HG03520 (cell line): ENCODE results near the gene MECP2.

Experiments used
- ATAC-seq: cut with Tn5 transposase; IDR thresholded peaks from one replicate; pipeline ENCODE4 v1.9.1; 2021; ENCODE audit warnings: mild to moderate bottlenecking, moderate library complexity; ENCODE audit not compliant: unreplicated experiment

MECP2 gene

GRCh38 chrX:154038656-154039055 is 58.9 kb downstream of the MECP2 start:
- no peak for ATAC-seq

- ATAC-seq = no peak
Measured at GRCh38 chrX:154037754-154038153, 59.8 kb downstream of the MECP2 start.

GRCh38 chrX:154036513-154036912 is 61.0 kb downstream of the MECP2 start:
- ATAC-seq = no peak

- ATAC-seq = no peak
Measured at GRCh38 chrX:154033848-154034247, 63.7 kb downstream of the MECP2 start.

GRCh38 chrX:154032653-154033052 is 64.9 kb downstream of the MECP2 start:
- ATAC-seq = no peak

GRCh38 chrX:154032160-154032559 is 65.4 kb downstream of the MECP2 start:
- no peak for ATAC-seq

- ATAC-seq = no peak
Measured at GRCh38 chrX:154030715-154031305, 66.7 kb downstream of the MECP2 start.

- no peak for ATAC-seq
Measured at GRCh38 chrX:154030266-154030665, 67.3 kb downstream of the MECP2 start.

- ATAC-seq = no peak
Measured at GRCh38 chrX:154029439-154029838, 68.1 kb downstream of the MECP2 start.

GRCh38 chrX:154028502-154029184 is 68.9 kb downstream of the MECP2 start:
- ATAC-seq = no peak

GRCh38 chrX:154027986-154028385 is 69.5 kb downstream of the MECP2 start:
- ATAC-seq = no peak

- ATAC-seq = no peak
Measured at GRCh38 chrX:154027022-154027402, 70.5 kb downstream of the MECP2 start.

GRCh38 chrX:154026136-154027021 is 71.1 kb downstream of the MECP2 start:
- ATAC-seq = no peak

GRCh38 chrX:154025230-154025629 is 72.3 kb downstream of the MECP2 start:
- ATAC-seq = no peak

GRCh38 chrX:154024271-154024670 is 73.2 kb downstream of the MECP2 start:
- ATAC-seq = no peak

- no peak for ATAC-seq
Measured at GRCh38 chrX:154023276-154024000, 74.1 kb downstream of the MECP2 start.

GRCh38 chrX:154022108-154022507 is 75.4 kb downstream of the MECP2 start:
- no peak for ATAC-seq

GRCh38 chrX:154021131-154021611 is 76.3 kb downstream of the MECP2 start:
- ATAC-seq = no peak

GRCh38 chrX:154020536-154021115 is 76.9 kb downstream of the MECP2 start:
- no peak for ATAC-seq

GRCh38 chrX:154019633-154020528 is 77.6 kb downstream of the MECP2 start, which contains the start of gene IRAK1:
Gene IRAK1, minus strand, starts transcription at chrX:154019902. Its CDS starts 90 bp downstream, at chrX:154019812.
- ATAC-seq = peak; percentile 49
